NCI-H82 (cell line): Measurements from ENCODE around the gene BSG.
A peak's percentile ranks its signal among the peaks of the same experiment; 100 is the strongest.
"Not testable (repeated sequence)": the region's sequence is repeated elsewhere in the genome, so short reads cannot be mapped to it uniquely, and the experiment has no call there.

Experiments
- DNase-seq: peaks from one replicate; lab custom pipeline; 2025; lab: John Stamatoyannopoulos, UW

Gene BSG

GRCh38 chr19:572743-573518, 535 bp downstream of the BSG start:
- DNase-seq: peak; percentile 86

DNA sequence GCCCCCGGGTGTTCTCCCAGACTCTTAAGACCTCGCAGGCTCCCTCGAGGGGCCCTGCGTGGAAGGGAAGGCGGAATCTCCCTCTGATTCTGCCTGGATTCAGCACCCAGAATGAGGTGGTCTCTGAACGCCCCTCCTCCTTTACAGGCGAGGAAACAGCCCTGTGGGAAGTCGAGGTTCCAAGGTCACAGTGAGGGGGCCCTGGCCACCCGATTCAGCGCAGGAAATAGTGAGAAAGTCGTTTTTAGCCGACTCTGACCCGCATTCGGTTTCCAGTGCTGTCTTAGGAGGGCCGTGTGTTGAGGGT, 1.1 kb downstream of the BSG start:
- no peak for DNase-seq

DNA sequence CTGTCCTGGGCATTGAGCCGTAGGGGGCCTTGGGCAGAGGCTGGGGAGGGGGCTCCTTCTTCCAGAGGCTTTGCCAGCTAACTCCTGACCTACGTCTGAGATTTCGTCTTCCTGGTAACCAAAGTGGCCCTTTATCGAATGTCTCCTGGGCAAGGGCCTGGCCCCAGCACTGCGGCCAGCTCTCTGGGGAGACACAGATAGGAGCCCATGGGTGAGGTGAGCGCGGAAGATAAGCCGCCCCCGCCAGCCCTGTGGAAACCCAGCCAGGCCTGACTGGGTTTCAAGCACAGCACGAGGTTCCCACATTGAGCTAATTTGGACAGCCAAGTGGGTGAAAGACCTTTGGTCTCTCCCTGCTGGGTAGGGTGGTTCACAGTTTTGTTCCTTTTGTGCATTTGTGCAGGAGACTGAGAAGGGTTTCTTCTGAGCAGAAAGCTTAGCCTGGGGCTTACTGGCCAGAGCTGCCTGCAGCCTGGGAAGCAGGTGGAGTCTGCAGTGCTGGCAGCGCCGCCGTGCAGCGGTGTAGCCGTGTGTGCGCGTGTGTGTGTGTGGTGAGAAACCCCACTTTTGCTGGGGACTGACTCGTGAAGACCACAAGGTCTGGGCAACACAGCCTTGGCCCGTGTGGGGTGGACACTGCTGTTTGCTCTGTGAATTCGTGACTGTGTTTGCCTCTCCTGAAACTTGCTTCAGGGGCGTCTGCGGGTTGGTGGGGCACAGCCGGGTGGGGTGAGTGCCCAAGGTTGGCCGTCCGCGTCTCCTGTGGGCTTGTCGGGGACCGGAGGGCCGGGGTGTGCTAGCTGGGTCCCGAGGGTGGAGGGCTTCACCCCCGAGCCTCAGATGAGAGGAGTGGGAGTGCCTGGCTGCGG, 2.5 kb downstream of the BSG start:
- no peak for DNase-seq

DNA sequence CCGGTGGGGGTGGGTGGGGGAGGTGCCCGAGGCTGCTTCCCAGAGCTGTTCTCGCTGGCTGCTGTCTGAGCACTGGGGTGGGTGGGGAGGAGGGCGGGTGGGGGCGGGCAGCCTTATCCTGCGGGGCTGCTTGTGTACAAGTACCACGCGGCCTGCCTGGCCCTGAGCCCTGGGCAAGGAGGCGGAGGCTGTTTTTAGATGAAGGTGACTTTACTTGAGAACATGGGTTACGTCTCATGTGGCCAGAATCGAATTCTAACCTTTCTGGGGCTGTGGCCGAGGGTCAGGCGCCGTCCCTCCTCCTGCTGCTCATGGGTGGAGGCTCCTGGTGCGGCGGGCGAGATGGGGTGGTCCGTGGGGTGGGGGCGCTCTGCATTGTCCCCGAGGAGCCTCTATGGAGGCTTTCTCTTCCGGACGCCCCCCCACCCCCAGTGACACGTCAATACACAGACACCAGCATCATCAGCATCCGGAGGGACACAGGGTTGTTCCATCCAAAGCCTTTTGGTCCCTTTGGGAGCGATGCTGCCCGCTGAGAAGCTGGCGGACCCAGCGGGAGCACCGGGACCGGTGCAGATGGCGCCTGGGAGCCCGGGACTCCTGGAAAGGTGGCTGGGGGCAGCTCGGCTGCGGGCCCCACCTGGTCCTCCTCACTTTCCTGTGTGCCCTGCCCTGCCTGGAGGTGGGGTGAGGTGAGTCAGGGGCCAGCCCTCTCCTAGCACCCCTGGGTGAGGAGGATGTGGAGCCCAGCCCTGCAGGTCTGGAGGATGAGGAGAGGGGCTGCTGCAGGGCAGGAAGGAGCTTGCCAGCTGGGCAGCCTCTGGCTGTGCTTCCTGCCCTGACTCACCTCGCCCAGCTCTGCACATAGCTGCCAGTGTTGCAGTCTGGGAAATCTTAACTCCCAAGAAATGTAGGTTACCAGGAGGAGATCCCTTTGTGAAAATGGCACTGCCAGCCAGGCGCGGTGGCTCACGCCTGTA, 3.4 kb downstream of the BSG start:
- DNase-seq: no peak

GRCh38 chr19:576768-577438, 4.5 kb downstream of the BSG start:
- no peak for DNase-seq

- DNase-seq: no peak
Measured at GRCh38 chr19:577439-578392, 5.3 kb downstream of the BSG start.

GRCh38 chr19:579111-579841, 6.9 kb downstream of the BSG start:
- no peak for DNase-seq

- no peak for DNase-seq
Measured at GRCh38 chr19:579842-580155, 7.4 kb downstream of the BSG start.

- DNase-seq: no peak
Measured at GRCh38 chr19:580274-580835, 8.0 kb downstream of the BSG start.

GRCh38 chr19:581399-582111, 9.2 kb downstream of the BSG start:
- no peak for DNase-seq

DNA sequence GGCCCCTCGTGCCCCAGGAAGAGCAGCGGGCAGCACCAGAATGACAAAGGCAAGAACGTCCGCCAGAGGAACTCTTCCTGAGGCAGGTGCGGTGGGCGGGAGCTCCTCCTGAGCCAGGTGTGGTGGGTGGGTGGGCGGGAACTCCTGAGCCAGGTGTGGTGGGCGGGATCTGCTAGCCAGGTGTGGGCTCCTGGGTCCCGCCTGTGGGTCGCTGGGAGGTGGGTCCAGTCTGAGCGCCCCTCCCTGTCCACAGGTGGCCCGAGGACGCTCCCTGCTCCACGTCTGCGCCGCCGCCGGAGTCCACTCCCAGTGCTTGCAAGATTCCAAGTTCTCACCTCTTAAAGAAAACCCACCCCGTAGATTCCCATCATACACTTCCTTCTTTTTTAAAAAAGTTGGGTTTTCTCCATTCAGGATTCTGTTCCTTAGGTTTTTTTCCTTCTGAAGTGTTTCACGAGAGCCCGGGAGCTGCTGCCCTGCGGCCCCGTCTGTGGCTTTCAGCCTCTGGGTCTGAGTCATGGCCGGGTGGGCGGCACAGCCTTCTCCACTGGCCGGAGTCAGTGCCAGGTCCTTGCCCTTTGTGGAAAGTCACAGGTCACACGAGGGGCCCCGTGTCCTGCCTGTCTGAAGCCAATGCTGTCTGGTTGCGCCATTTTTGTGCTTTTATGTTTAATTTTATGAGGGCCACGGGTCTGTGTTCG, 10.3 kb downstream of the BSG start:
- no peak for DNase-seq

- DNase-seq: no peak
Measured at GRCh38 chr19:583198-583967, 11.0 kb downstream of the BSG start.

GRCh38 chr19:583968-584239, 11.5 kb downstream of the BSG start:
- DNase-seq: peak; percentile 54

- DNase-seq: peak; percentile 82
Measured at GRCh38 chr19:584240-585001, 12.0 kb downstream of the BSG start.

DNA sequence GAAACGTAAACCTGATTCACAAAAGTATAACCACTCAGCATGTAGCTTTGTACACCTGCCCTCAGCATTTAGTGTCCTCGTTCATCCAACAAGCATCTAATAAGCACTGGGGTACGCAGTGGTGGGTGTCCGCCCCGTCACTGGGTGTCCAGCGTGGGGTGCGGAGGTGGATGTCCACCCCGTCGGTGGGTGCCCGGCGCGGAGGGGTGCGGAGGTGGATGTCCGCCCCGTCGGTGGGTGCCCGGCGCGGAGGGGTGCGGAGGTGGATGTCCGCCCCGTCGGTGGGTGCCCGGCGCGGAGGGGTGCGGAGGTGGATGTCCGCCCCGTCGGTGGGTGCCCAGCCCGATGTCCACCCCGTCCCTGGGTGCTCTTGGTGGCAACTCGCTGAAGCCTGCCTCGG, 12.8 kb downstream of the BSG start:
- not testable (repeated sequence) for DNase-seq

- DNase-seq: no peak
Measured at GRCh38 chr19:585551-586110, 13.2 kb downstream of the BSG start.
